Measurements from ENCODE around the gene KRT38. TPM values are rescaled to one million over a fixed set of nuclear protein-coding genes. Genes with fewer than 3 reads are reported as not detected.

The KRT38 gene
- total RNA-seq, 1 donor from 2014 or later, result not detected

GRCh38 chr17:41392278-41392677 lies 48.5 kb downstream of the KRT38 start:
- no peaks in the 10 kb centered on the region for H3K9me3 ChIP-seq
- H3K36me3 ChIP-seq, result no peaks in the 10 kb centered on the region
- no peaks in the 10 kb centered on the region for H3K27me3 ChIP-seq (ENCODE audit: low read depth)
- H3K27ac ChIP-seq, result no peak overlapping the region
- H3K4me1 ChIP-seq, result no peaks in the 10 kb centered on the region
- H3K4me3 ChIP-seq, result no peak overlapping the region
- no peak for TF ChIP-seq CTCF (IDR thresholded peaks at IDR 0.05)
- DNase-seq, result no peak
- ATAC-seq, result no peak
- intact Hi-C loops (cut with DNase I), result no loop called here

- Histone ChIP-seq H3K4me1 (no peaks in the 10 kb centered on the region), H3K27me3 (ENCODE audit: low read depth) (no peaks in the 10 kb centered on the region), H3K27ac (no peak overlapping the region), H3K4me3 (no peak overlapping the region), H3K36me3 (no peaks in the 10 kb centered on the region), H3K9me3 (peaks cover 4% of the 10 kb centered on the region)
- TF ChIP-seq CTCF (IDR thresholded peaks at IDR 0.05), result no peak
- ATAC-seq (no peak), DNase-seq (no peak)
- intact Hi-C loops (cut with DNase I), result no loop called here
These were observed 49.2 kb downstream of the KRT38 start for GRCh38 chr17:41391535-41391934.

GRCh38 chr17:41390411-41390938 lies 50.3 kb downstream of the KRT38 start:
- DNase-seq (no peak), ATAC-seq (no peak)
- no peak overlapping the region for H3K27ac ChIP-seq
- H3K4me3 ChIP-seq, result no peak overlapping the region
- H3K36me3 ChIP-seq, result no peaks in the 10 kb centered on the region
- peaks cover 7% of the 10 kb centered on the region for H3K9me3 ChIP-seq
- H3K4me1 ChIP-seq, result no peaks in the 10 kb centered on the region
- H3K27me3 ChIP-seq (ENCODE audit: low read depth), result no peaks in the 10 kb centered on the region
- TF ChIP-seq CTCF (IDR thresholded peaks at IDR 0.05), result no peak
- intact Hi-C loops (cut with DNase I), result no loop called here

GRCh38 chr17:41387670-41388069 lies 53.1 kb downstream of the KRT38 start:
- ATAC-seq, result no peak
- no peaks in the 10 kb centered on the region for H3K4me1 ChIP-seq
- DNase-seq, result no peak
- no peaks in the 10 kb centered on the region for H3K27me3 ChIP-seq (ENCODE audit: low read depth)
- intact Hi-C loops (cut with DNase I), result no loop called here
- H3K36me3 ChIP-seq, result no peaks in the 10 kb centered on the region
- H3K9me3 ChIP-seq, result peaks cover 7% of the 10 kb centered on the region
- no peak overlapping the region for H3K27ac ChIP-seq
- no peak for TF ChIP-seq CTCF (IDR thresholded peaks at IDR 0.05)
- H3K4me3 ChIP-seq, result no peak overlapping the region

GRCh38 chr17:41386227-41386626 lies 54.6 kb downstream of the KRT38 start:
- intact Hi-C loops (cut with DNase I), result no loop called here
- Histone ChIP-seq H3K4me1 (no peaks in the 10 kb centered on the region), H3K36me3 (no peaks in the 10 kb centered on the region), H3K27ac (no peak overlapping the region), H3K9me3 (peaks cover 7% of the 10 kb centered on the region), H3K4me3 (no peak overlapping the region), H3K27me3 (ENCODE audit: low read depth) (peaks cover 6% of the 10 kb centered on the region)
- TF ChIP-seq CTCF (IDR thresholded peaks at IDR 0.05), result no peak
- ATAC-seq (no peak), DNase-seq (no peak)

Other genes starting within 250 kb of the KRT38 start
- not detected for gene KRTAP9-2, start 214.3 kb downstream of the KRT38 start, total RNA-seq
- gene KRTAP9-3, start 208.5 kb downstream of the KRT38 start, total RNA-seq, result not detected
- gene KRTAP9-8, start 203.0 kb downstream of the KRT38 start, total RNA-seq, result not detected
- not detected for gene KRTAP9-4, start 191.3 kb downstream of the KRT38 start, total RNA-seq
- not detected for gene KRTAP9-9, start 185.6 kb downstream of the KRT38 start, total RNA-seq
- not detected for gene KRTAP9-6, start 175.6 kb downstream of the KRT38 start, total RNA-seq
- gene KRTAP9-7, start 165.3 kb downstream of the KRT38 start, total RNA-seq, result not detected
- not detected for gene KRTAP29-1, start 138.1 kb downstream of the KRT38 start, total RNA-seq
- gene KRTAP16-1, start 131.7 kb downstream of the KRT38 start, total RNA-seq, result not detected
- not detected for gene KRTAP17-1, start 125.3 kb downstream of the KRT38 start, total RNA-seq
- not detected for gene KRT33A, start 90.2 kb downstream of the KRT38 start, total RNA-seq
- gene KRT33B, start 71.2 kb downstream of the KRT38 start, total RNA-seq, result not detected
- not detected for gene KRT34, start 58.7 kb downstream of the KRT38 start, total RNA-seq
- not detected for gene KRT31, start 43.4 kb downstream of the KRT38 start, total RNA-seq
- gene KRT37, start 16.4 kb downstream of the KRT38 start, total RNA-seq, result not detected
- not detected for gene KRT32, start 26.4 kb upstream of the KRT38 start, total RNA-seq
- not detected for gene KRT35, start 40.2 kb upstream of the KRT38 start, total RNA-seq
- gene KRT36, start 48.9 kb upstream of the KRT38 start, total RNA-seq, result not detected
- gene KRT13, start 64.6 kb upstream of the KRT38 start, total RNA-seq, result 5.2 TPM
- 9.0 TPM for gene KRT15, start 77.9 kb upstream of the KRT38 start, total RNA-seq
- gene KRT19, start 87.3 kb upstream of the KRT38 start, total RNA-seq, result 212 TPM
- gene KRT9, start 131.1 kb upstream of the KRT38 start, total RNA-seq, result not detected
- not detected for gene KRT14, start 145.9 kb upstream of the KRT38 start, total RNA-seq
- not detected for gene KRT16, start 171.8 kb upstream of the KRT38 start, total RNA-seq
- 2.6 TPM for gene KRT17, start 183.6 kb upstream of the KRT38 start, total RNA-seq
- 943 TPM for gene EIF1, start 247.9 kb upstream of the KRT38 start, total RNA-seq